GM21825 (cell line): ENCODE data around the gene NDUFB1.

Experiments
- ATAC-seq: cut with Tn5 transposase; IDR thresholded peaks from one replicate; pipeline ENCODE4 v1.9.1; 2021; ENCODE audit warnings: mild to moderate bottlenecking, moderate library complexity; ENCODE audit not compliant: unreplicated experiment

Gene NDUFB1

GRCh38 chr14:92099802-92100201, 21.7 kb downstream of the NDUFB1 start:
- no peak for ATAC-seq

- no peak for ATAC-seq
These were observed 28.2 kb downstream of the NDUFB1 start for GRCh38 chr14:92093320-92093719.

- no peak for ATAC-seq
These were observed 33.0 kb downstream of the NDUFB1 start for GRCh38 chr14:92088494-92088893.

GRCh38 chr14:92074555-92074954, 47.0 kb downstream of the NDUFB1 start:
- no peak for ATAC-seq
